ENCODE measurements around the gene NFILZ. TPM values are rescaled to one million over a fixed set of nuclear protein-coding genes. Genes with fewer than 3 reads are reported as not detected.

Gene NFILZ
- total and polyA plus RNA-seq, 2 of the 8 experiments (the other 6 are each of a cell fraction or from before 2014, with no cell fraction given), result not detected

DNA sequence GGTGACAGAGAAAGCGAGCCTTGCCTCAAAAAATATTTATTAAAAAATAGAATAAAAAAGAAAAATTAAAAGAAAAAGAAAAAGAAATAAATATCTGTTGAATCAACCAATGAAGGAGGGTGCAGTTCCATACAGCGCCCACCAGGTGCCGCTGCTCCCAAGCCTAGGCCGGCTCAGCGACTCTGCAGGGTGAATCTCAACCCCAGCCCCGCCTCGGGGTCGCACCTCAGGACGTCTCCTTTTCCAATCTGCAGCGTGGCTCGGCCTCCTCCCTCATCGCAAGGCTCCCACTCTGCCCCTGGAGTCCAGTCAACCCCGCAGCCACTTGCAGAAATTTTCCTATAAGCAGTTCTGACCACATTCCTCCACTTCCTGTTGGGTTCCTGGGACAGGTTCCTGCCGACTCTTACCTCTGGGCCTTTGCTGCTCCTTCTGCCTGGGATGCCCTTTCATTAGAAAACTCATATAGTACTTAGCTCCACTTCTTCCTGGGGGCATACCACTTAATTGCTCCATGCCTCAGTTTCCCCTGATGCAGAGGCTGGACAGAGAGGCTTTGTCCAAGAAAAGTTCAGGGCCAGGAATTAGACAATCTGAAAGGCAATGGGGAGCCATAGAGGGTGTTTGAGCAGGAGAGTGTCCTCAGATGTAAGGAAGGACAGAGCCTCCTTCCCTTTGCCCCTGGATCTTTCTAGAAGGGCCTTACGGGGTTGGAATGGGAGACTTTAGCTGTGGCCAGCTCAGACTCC lies 24.3 kb downstream of the NFILZ start:
- H2BK20ac ChIP-seq (ENCODE audit: low read length), result no peak overlapping the region
- H2AFZ ChIP-seq (ENCODE audit: low read length), result peak overlapping the region; percentile 96
- H3K9me3 ChIP-seq (ENCODE audit: insufficient read depth in 2 of 2, low read depth in 1 of 2, low read length in 1 of 2), result no peaks in the 10 kb centered on the region
- no peaks in the 10 kb centered on the region for H4K20me1 ChIP-seq (replicated peaks in 1 of 2; ENCODE audit: control insufficient read depth in 1 of 2, insufficient read depth in 2 of 2, low read length in 2 of 2)
- H3K79me2 ChIP-seq (ENCODE audit: control insufficient read depth in 1 of 2, insufficient read depth in 2 of 2, low read length in 2 of 2), result no peaks in the 10 kb centered on the region
- no peak overlapping the region for H2BK15ac ChIP-seq (ENCODE audit: low read length)
- H3K23ac ChIP-seq (ENCODE audit: insufficient read length), result no peak overlapping the region
- H3K36me3 ChIP-seq (ENCODE audit: control insufficient read depth in 2 of 4, insufficient read depth in 4 of 4, low read length in 3 of 4), result no peaks in the 10 kb centered on the region
- peaks cover 0 to 2% (median 0%) of the 10 kb centered on the region in 4 experiments; a peak in 1 of 7 replicates for H3K27me3 ChIP-seq (replicated peaks in 1 of 4; ENCODE audit: control insufficient read depth in 3 of 4, extremely low read depth in 1 of 4, insufficient read depth in 3 of 4, low read length in 3 of 4)
- H3K4me1 ChIP-seq (replicated peaks in 1 of 4; ENCODE audit: control insufficient read depth in 3 of 4, insufficient read depth in 4 of 4, low read length in 3 of 4), result peaks cover 0 to 6% (median 0%) of the 10 kb centered on the region in 4 experiments; a peak in 1 of 7 replicates
- no peak overlapping the region for H2BK120ac ChIP-seq (replicated peaks; ENCODE audit: low read depth, low read length)
- DNase-seq (ENCODE audit: low read depth in 1 of 2, low spot score in 2 of 2) (peak; percentile 13 to 87), FAIRE-seq (no peak)
- WGBS, 2 experiments (ENCODE audit: extremely low coverage in 1 of 2, insufficient coverage in 1 of 2, insufficient read length in 1 of 2, insufficient replicate concordance in 2 of 2, low coverage in 1 of 2, low lambda C conversion rate in 2 of 2, missing lambda C conversion rate in 1 of 2), result 16% methylated on average over 15 of the region's 15 CpGs; no CpG with 5 or more reads in 1 of the 2 experiments
- H4K5ac ChIP-seq (ENCODE audit: insufficient read length, low read depth, low read length), result no peak overlapping the region
- peak overlapping the region in 1 of 4 experiments; percentile 44; a peak in 2 of 8 replicates for H3K4me3 ChIP-seq (ENCODE audit: extremely low read depth in 1 of 4, insufficient read depth in 2 of 4, low read depth in 3 of 4, low read length in 4 of 4)
- no peak overlapping the region for H3K27ac ChIP-seq (ENCODE audit: low read depth, low read length)
- H3K9ac ChIP-seq (replicated peaks in 1 of 4; ENCODE audit: extremely low read depth in 1 of 4, low read depth in 3 of 4, low read length in 3 of 4), result 0 out of 7 replicates have a peak overlapping the region, but pooled peaks of 1 of the 4 experiments have one; percentile 28
- ChIA-PET POLR2A (ENCODE audit: partially characterized antibody) (no interaction called here), CTCF (ENCODE audit: partially characterized antibody) (interaction anchor here (0.6 to 4.5 kb wide), 26 partner anchors 9 to 479 kb away, joined by 3 to 41 read pairs (median 4); partner anchors contain the start of gene ACTL9)
- no peak overlapping the region for H2AK5ac ChIP-seq (ENCODE audit: low read depth, low read length)
- no peak overlapping the region for H2BK5ac ChIP-seq (ENCODE audit: low read depth, low read length)
- no peak overlapping the region for H3K4ac ChIP-seq (replicated peaks; ENCODE audit: insufficient read length, low read depth, low read length)
- no peak overlapping the region for H3K56ac ChIP-seq (replicated peaks; ENCODE audit: insufficient read length, low read depth, low read length)
- H3K79me1 ChIP-seq (ENCODE audit: low read depth, low read length), result no peaks in the 10 kb centered on the region
- H3K18ac ChIP-seq (ENCODE audit: extremely low read depth, low read length), result no peak overlapping the region
- peak overlapping the region in 1 of 2 experiments; percentile 56; a peak in 3 of 4 replicates for H3K4me2 ChIP-seq (ENCODE audit: insufficient read depth in 1 of 2, low read depth in 2 of 2, low read length in 2 of 2)
- no peak overlapping the region for H4K8ac ChIP-seq (ENCODE audit: extremely low read depth, insufficient read depth, low read length)
- H2BK12ac ChIP-seq (ENCODE audit: low read depth, low read length), result no peak overlapping the region
- H3K14ac ChIP-seq (ENCODE audit: insufficient read length), result no peak overlapping the region
- H3K23me2 ChIP-seq (ENCODE audit: low read depth, low read length), result no peaks in the 10 kb centered on the region
- H4K91ac ChIP-seq (replicated peaks; ENCODE audit: insufficient read length, low read length), result no peak overlapping the region
- TF ChIP-seq ASH2L (IDR thresholded peaks at IDR 0.05; ENCODE audit: low read length) (no peak), SIRT6 (IDR thresholded peaks at IDR 0.05; ENCODE audit: low read length) (no peak), FOSL1 (IDR thresholded peaks at IDR 0.05; ENCODE audit: insufficient read depth, low read depth, low read length) (no peak), CTBP2 (IDR thresholded peaks at IDR 0.05; ENCODE audit: borderline replicate concordance, insufficient read depth, insufficient read length, low read length) (no peak), SAP30 (IDR thresholded peaks at IDR 0.05; ENCODE audit: insufficient read depth, insufficient replicate concordance, low read length) (no peak), USF2 (IDR thresholded peaks at IDR 0.05; ENCODE audit: low read length) (no peak), SP4 (IDR thresholded peaks at IDR 0.05; ENCODE audit: low read length) (no peak), GABPA (IDR thresholded peaks at IDR 0.05; ENCODE audit: borderline replicate concordance, insufficient read depth, low read length) (no peak), KDM4A (IDR thresholded peaks at IDR 0.05; ENCODE audit: low read depth, low read length, severe bottlenecking) (no peak), EGR1 (IDR thresholded peaks at IDR 0.05; ENCODE audit: borderline replicate concordance, low read depth, low read length) (no peak), NANOG (IDR thresholded peaks at IDR 0.05; ENCODE audit: insufficient read depth, low read depth, low read length, poor library complexity, severe bottlenecking) (no peak)

Data from H1 (cell line).